ENCODE data around the gene TSHZ1.

TSHZ1 gene

DNA sequence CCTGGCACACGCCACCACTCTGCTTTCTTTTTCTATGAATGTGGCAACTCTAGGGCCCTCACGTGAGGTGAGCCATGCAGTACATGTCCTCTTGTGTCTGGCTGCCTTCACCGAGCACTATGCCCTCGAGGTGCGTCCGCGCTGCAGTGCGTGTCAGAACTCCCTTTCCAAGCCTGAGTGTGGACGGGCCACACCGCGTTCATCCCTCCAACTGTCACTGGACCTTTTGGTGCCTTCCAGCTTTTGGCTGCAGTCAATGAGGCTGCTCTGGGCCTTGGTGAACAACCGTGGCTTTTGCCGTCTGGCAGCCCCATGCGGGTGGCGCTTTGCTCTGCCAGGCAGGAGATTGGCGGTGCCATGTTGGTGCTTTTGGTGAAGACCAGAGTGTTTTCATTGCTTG lies 74.0 kb downstream of the TSHZ1 start:
- CTCF ChIA-PET: no interaction called here
- H3K4me3 Mint-ChIP-seq: no peak overlapping the region
- H3K4me1 Mint-ChIP-seq: no peaks in the 10 kb centered on the region
- no peaks in the 10 kb centered on the region for H3K9me3 Mint-ChIP-seq
- no peak for DNase-seq
- H3K27ac Mint-ChIP-seq: peak overlapping the region; percentile 62
- no peaks in the 10 kb centered on the region for H3K27me3 Mint-ChIP-seq
- peaks cover 19% of the 10 kb centered on the region for H3K36me3 Mint-ChIP-seq

GRCh38 chr18:75285876-75286275 lies 75.3 kb downstream of the TSHZ1 start:
- DNase-seq: no peak
- H3K36me3 Mint-ChIP-seq: peaks cover 19% of the 10 kb centered on the region
- H3K9me3 Mint-ChIP-seq: no peaks in the 10 kb centered on the region
- H3K4me3 Mint-ChIP-seq: no peak overlapping the region
- no peak overlapping the region for H3K27ac Mint-ChIP-seq
- H3K27me3 Mint-ChIP-seq: no peaks in the 10 kb centered on the region
- CTCF ChIA-PET: interaction anchor here (0.5 kb wide), 1 partner anchor 421 kb away, joined by 3 read pairs; no protein-coding TSS in a partner anchor
- no peaks in the 10 kb centered on the region for H3K4me1 Mint-ChIP-seq

DNA sequence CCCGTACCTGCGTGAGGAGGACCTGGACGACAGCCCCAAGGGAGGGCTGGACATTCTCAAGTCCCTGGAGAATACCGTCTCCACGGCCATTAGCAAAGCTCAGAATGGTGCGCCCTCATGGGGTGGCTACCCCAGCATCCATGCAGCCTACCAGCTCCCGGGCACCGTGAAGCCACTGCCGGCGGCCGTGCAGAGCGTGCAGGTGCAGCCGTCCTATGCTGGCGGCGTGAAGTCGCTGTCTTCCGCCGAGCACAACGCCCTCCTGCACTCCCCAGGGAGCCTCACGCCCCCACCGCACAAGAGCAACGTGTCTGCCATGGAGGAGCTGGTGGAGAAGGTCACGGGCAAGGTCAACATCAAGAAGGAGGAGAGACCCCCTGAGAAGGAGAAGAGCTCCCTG lies 76.4 kb downstream of the TSHZ1 start:
- no peak for DNase-seq
- Mint-ChIP-seq H3K36me3 (peaks cover 19% of the 10 kb centered on the region), H3K4me1 (no peaks in the 10 kb centered on the region), H3K4me3 (no peak overlapping the region), H3K27me3 (no peaks in the 10 kb centered on the region), H3K27ac (no peak overlapping the region), H3K9me3 (no peaks in the 10 kb centered on the region)
- CTCF ChIA-PET: no interaction called here

DNA sequence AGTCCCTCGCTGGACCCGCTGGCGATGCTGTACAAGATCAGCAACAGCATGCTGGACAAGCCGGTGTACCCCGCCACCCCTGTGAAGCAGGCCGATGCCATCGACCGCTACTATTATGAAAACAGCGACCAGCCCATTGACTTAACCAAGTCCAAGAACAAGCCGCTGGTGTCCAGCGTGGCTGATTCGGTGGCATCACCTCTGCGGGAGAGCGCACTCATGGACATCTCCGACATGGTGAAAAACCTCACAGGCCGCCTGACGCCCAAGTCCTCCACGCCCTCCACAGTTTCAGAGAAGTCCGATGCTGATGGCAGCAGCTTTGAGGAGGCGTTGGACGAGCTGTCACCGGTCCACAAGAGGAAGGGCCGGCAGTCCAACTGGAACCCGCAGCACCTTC lies 77.1 kb downstream of the TSHZ1 start:
- Mint-ChIP-seq H3K36me3 (peaks cover 19% of the 10 kb centered on the region), H3K9me3 (no peaks in the 10 kb centered on the region), H3K4me1 (no peaks in the 10 kb centered on the region), H3K4me3 (no peak overlapping the region), H3K27me3 (no peaks in the 10 kb centered on the region), H3K27ac (no peak overlapping the region)
- no peak for DNase-seq
- CTCF ChIA-PET: no interaction called here

DNA sequence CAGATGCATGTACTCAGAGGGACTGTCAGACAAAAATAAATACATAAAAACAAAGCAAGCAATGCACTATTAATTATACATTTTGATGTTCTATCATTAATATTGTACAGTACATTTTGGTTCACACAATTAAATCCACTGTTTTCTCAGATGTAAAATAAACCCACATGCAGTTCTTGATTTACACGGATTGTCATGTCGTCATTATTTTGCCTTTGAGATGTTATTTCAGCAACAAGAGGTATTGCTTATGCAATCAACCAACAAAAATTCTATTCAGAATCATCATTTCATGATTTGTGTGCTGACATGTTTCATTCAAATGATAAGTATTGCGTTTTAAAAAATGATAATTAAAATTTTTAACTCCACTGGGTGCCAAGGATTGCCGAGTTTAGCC lies 79.2 kb downstream of the TSHZ1 start:
- Mint-ChIP-seq H3K27me3 (no peaks in the 10 kb centered on the region), H3K27ac (no peak overlapping the region), H3K36me3 (peaks cover 19% of the 10 kb centered on the region), H3K4me3 (no peak overlapping the region), H3K4me1 (no peaks in the 10 kb centered on the region), H3K9me3 (no peaks in the 10 kb centered on the region)
- no peak for DNase-seq
- CTCF ChIA-PET: no interaction called here

- peaks cover 10% of the 10 kb centered on the region for H3K36me3 Mint-ChIP-seq
- DNase-seq: no peak
- CTCF ChIA-PET: no interaction called here
- no peaks in the 10 kb centered on the region for H3K9me3 Mint-ChIP-seq
- no peaks in the 10 kb centered on the region for H3K27me3 Mint-ChIP-seq
- H3K27ac Mint-ChIP-seq: no peak overlapping the region
- H3K4me1 Mint-ChIP-seq: no peaks in the 10 kb centered on the region
- no peak overlapping the region for H3K4me3 Mint-ChIP-seq
Measured at GRCh38 chr18:75290737-75291358, 80.3 kb downstream of the TSHZ1 start.

GRCh38 chr18:75291460-75291859 lies 80.9 kb downstream of the TSHZ1 start:
- Mint-ChIP-seq H3K27ac (no peak overlapping the region), H3K36me3 (peaks cover 10% of the 10 kb centered on the region), H3K9me3 (no peaks in the 10 kb centered on the region), H3K4me1 (no peaks in the 10 kb centered on the region), H3K27me3 (no peaks in the 10 kb centered on the region), H3K4me3 (no peak overlapping the region)
- DNase-seq: no peak
- CTCF ChIA-PET: no interaction called here

- H3K27me3 Mint-ChIP-seq: no peaks in the 10 kb centered on the region
- no peaks in the 10 kb centered on the region for H3K9me3 Mint-ChIP-seq
- CTCF ChIA-PET: no interaction called here
- H3K4me3 Mint-ChIP-seq: no peak overlapping the region
- H3K4me1 Mint-ChIP-seq: no peaks in the 10 kb centered on the region
- peaks cover 1% of the 10 kb centered on the region for H3K36me3 Mint-ChIP-seq
- DNase-seq: no peak
- no peak overlapping the region for H3K27ac Mint-ChIP-seq
Measured at GRCh38 chr18:75293591-75293990, 83.0 kb downstream of the TSHZ1 start.

DNA sequence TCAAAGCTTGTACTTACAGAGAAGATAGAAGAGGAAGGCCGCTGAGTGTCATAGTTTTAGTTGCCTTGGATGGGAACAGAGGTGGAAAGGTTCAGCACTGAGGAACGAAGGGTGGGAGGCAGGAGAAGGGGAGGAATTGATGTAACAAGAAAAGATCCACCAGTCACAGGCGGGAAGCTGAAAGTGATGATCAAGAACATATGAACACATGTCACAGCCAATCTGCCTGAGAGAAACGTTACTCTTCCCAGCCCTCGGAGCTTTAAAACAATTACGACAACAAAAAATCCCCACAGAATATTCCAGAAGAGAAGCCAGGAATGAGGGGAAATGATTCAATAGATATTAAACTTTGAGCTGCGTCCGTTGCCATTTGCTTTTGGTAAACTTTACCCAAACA lies 87.1 kb downstream of the TSHZ1 start:
- Mint-ChIP-seq H3K4me3 (no peak overlapping the region), H3K36me3 (no peaks in the 10 kb centered on the region), H3K27me3 (no peaks in the 10 kb centered on the region), H3K27ac (no peak overlapping the region), H3K4me1 (no peaks in the 10 kb centered on the region), H3K9me3 (no peaks in the 10 kb centered on the region)
- DNase-seq: no peak
- CTCF ChIA-PET: no interaction called here

GRCh38 chr18:75304678-75305557 lies 94.3 kb downstream of the TSHZ1 start:
- no peak for DNase-seq
- CTCF ChIA-PET: no interaction called here
- no peaks in the 10 kb centered on the region for H3K4me1 Mint-ChIP-seq
- H3K27me3 Mint-ChIP-seq: peaks cover 7% of the 10 kb centered on the region
- no peak overlapping the region for H3K4me3 Mint-ChIP-seq
- H3K27ac Mint-ChIP-seq: no peak overlapping the region
- H3K9me3 Mint-ChIP-seq: peaks cover 2% of the 10 kb centered on the region
- H3K36me3 Mint-ChIP-seq: no peaks in the 10 kb centered on the region

GRCh38 chr18:75305984-75306383 lies 95.4 kb downstream of the TSHZ1 start:
- CTCF ChIA-PET: no interaction called here

DNA sequence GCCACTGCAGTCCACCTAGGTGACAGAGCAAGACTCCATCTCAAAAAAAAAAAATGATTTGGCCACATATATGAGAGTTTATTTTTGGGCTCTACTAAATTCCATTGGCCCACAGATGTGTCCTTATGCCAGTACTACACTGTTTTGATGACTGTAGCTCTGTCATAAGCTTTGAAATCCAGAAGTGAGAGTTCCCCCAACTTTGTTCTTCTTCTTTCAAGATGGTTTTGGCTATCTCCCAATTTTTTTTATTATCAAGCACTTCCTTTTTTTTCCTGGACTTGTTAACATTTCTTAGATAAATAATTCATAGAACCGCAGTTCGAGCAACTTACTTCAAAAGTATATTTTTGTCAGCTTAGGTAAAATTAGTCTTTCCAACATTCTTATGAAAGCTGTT lies 96.9 kb downstream of the TSHZ1 start:
- H3K9me3 Mint-ChIP-seq: peaks cover 2% of the 10 kb centered on the region

More at GRCh38 chr18:75305984-75306383, 95.4 kb downstream of the TSHZ1 start:
- no peak for DNase-seq
- Mint-ChIP-seq H3K4me3 (no peak overlapping the region), H3K36me3 (no peaks in the 10 kb centered on the region), H3K4me1 (no peaks in the 10 kb centered on the region), H3K27ac (no peak overlapping the region), H3K27me3 (peaks cover 11% of the 10 kb centered on the region), H3K9me3 (peaks cover 2% of the 10 kb centered on the region)

DNA sequence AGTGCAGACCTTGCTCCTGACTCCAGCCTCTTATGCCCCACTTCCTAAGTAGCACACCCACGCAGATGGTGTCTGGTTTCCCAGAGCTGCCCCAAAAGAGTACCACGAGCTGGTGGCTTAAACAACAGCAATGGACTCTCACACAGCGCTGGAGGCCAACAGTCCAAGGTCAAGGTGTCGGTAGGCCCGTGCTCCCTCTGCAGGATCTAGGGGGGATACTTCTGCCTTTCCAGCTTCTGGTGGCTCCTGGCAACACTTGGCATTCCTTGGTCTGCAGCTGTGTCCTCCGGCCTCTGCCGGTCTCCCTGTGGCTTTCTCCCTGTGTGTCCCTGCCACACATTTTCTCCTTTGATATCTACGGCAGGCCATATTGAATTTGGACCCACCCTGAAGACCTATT lies 99.0 kb downstream of the TSHZ1 start:
- no peak for DNase-seq
- no peak overlapping the region for H3K27ac Mint-ChIP-seq
- no peaks in the 10 kb centered on the region for H3K36me3 Mint-ChIP-seq
- no peaks in the 10 kb centered on the region for H3K4me1 Mint-ChIP-seq
- CTCF ChIA-PET: no interaction called here
- peaks cover 11% of the 10 kb centered on the region for H3K27me3 Mint-ChIP-seq
- no peak overlapping the region for H3K4me3 Mint-ChIP-seq
- H3K9me3 Mint-ChIP-seq: peaks cover 1% of the 10 kb centered on the region

More for the DNA sequence above, 96.9 kb downstream of the TSHZ1 start:
- CTCF ChIA-PET: no interaction called here
- Mint-ChIP-seq H3K36me3 (no peaks in the 10 kb centered on the region), H3K27me3 (peaks cover 11% of the 10 kb centered on the region), H3K27ac (no peak overlapping the region), H3K4me1 (no peaks in the 10 kb centered on the region), H3K4me3 (no peak overlapping the region)
- no peak for DNase-seq

DNA sequence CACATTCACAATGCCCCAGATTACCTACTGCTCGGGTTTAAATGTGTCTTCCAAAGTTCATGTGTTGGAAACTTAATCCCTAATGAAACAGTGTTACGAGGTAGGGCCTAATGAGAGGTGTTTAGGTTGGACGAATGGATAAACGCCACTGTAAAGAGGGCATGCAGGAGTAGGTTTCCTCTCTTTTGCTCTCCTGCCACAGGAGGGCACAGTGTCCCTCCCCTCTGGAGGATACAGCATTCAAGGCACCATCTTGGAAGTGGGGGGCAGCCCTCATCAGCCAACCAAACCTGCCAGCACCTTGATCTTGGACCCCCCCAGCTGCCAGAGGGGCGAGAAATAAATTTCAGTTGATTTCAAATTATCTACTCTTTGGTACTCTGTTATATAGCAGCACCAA lies 103.5 kb downstream of the TSHZ1 start:
- Mint-ChIP-seq H3K27ac (no peak overlapping the region), H3K27me3 (peaks cover 10% of the 10 kb centered on the region), H3K36me3 (no peaks in the 10 kb centered on the region), H3K4me1 (no peaks in the 10 kb centered on the region), H3K9me3 (no peaks in the 10 kb centered on the region), H3K4me3 (no peak overlapping the region)
- CTCF ChIA-PET: no interaction called here
- no peak for DNase-seq

DNA sequence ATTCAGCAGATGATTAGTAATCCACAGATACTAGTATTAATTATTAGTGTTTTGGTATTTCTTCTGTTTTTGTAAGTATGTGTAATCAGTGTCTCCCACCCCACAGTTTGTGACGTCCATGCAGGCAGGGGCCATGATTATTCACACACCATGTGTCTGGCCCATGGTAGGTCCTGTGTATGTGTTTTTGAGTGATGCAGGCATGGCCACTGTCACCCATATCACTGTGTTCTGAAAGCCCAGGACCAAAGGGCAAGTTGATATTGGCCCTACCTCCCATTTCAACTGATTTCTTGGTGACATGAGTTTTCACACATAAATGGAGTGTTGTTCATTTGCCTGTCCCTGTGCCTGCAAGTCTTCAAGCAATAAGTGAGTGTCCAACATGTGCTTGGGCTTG lies 104.0 kb downstream of the TSHZ1 start:
- peaks cover 6% of the 10 kb centered on the region for H3K27me3 Mint-ChIP-seq
- H3K4me1 Mint-ChIP-seq: no peaks in the 10 kb centered on the region
- H3K36me3 Mint-ChIP-seq: no peaks in the 10 kb centered on the region
- CTCF ChIA-PET: no interaction called here
- DNase-seq: no peak
- H3K4me3 Mint-ChIP-seq: no peak overlapping the region
- no peak overlapping the region for H3K27ac Mint-ChIP-seq
- no peaks in the 10 kb centered on the region for H3K9me3 Mint-ChIP-seq

Measured in activated naive CD4-positive, alpha-beta T cell treated with anti-CD3 and anti-CD28 coated beads, Interleukin-2, amount 10 ng/mL, durations not matched to agents 7 days and 5 days (primary cell).